ENCODE data around the gene COL17A1.

COL17A1 gene

DNA sequence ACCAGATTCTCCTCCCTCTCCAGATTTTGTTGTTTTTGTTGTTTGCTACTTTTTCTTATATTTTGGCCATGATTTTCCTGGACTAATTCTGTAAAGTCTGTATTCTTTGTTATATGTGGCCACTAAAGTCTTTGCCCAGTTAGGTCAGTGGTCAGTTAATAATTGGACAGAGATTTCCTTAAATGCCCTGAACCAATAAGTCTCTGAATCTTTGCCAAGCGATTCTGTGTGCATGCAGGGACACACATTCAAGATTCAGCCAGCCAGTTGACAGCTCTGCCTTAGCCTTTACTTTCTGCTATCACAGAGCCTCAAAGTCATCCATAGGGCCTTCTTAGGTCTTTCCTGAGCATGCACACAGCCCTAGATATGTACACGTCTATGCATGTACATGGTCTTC is 11.0 kb upstream of the COL17A1 start:
- no peak for DNase-seq (ENCODE audit: low read depth)

GRCh38 chr10:104092749-104093148 is 7.1 kb upstream of the COL17A1 start:
- DNase-seq (ENCODE audit: low read depth), result no peak

DNA sequence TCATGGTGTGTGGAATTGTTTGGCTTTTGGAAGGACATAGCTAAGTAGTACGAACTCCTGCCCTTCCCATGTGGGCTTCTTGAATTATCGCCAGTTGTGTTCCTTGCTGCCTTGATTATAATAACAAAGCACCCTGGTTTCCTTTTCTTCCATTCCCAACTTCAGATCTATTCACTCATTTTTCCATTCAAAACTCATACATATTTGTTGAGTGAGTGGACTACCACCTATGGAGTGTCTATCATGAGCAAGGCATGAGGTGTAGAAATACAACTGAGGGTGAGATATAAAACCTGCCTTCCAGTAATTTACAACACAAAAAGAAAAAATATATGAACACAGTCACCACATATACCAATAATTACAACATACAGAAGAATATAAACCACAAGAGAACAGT is 4.9 kb upstream of the COL17A1 start:
- DNase-seq (ENCODE audit: low read depth), result no peak

DNA sequence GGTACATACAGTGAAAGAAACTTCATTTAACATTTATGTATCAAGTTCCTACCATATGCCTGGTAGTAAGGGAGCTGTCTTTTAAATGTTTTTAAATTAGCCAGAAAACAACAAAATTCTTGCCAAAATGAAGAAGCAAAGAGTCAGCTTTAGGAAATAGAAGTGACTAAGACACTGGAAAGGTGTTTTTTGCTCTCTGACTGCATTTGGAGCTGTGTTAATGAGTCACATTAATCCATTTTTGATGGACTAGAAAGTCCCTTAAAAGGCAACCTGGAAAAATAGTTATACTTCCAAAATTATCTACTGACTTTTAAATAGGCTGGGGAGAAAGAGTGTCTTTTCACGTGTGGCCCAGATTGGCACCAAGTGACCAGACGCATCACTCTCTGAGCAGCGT is 3.9 kb upstream of the COL17A1 start:
- no peak for DNase-seq (ENCODE audit: low read depth)

GRCh38 chr10:104088239-104088638 is 2.6 kb upstream of the COL17A1 start:
- DNase-seq (ENCODE audit: low read depth), result no peak

DNA sequence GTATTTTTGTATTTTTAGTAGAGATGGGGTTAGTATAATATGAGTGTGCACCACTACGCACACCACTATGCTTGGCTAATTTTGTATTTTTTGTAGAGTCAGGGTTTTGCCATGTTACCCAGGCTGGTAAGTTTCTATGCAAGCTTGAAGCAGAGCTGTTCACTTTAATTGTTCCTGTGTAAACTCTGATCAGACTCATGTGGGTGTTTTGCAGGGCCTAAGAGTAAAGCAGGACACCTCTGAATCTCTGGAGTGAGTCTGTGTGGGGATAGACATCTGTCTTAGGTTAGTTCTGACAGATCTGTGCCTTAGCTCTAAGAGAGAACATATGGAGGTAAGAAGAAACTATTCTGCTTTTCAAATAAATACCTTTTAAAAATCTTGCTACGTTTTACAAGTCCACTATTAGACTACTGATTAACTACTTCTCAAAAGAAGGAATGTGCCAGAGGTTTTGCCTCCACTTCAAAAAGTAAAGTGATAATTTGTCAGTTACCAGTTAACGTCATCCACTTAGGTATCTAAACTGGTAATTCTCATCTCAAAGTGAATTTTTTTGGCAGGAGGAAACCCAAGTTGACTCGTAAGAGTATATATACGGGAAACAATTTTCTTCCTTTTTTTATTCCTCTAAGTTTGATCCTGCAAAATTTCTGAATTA is 1.1 kb downstream of the COL17A1 start:
- no peak for DNase-seq (ENCODE audit: low read depth)

GRCh38 chr10:104081998-104082397 is 3.7 kb downstream of the COL17A1 start:
- DNase-seq (ENCODE audit: low read depth), result no peak

- DNase-seq (ENCODE audit: low read depth), result no peak
These were observed 4.9 kb downstream of the COL17A1 start for GRCh38 chr10:104080762-104081161.

DNA sequence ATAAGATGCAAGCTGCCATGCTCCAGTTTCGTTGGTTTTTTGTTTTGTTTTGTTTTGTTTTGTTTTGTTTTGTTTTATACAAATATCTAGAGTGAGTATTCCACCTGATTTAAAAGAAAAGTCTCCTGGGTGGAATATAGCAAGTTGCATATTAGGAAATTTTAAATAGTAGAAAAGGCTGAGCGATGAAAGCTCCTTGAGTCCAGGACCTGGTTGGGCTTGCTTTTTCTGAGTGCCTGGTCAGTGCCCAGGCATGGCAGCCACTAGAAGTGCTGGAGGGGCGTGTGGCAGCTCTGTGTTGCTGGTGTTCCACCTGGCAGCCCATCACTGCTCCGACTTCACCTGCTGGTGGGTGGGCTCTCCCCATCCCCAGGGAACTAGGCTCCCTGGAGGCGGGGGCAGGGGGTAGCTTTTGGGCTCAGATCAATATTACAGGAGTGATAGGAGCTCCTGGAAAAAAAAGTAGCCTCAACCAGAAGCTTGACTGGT is 8.0 kb downstream of the COL17A1 start:
- no peak for DNase-seq (ENCODE audit: low read depth)

- no peak for DNase-seq (ENCODE audit: low read depth)
These were observed 8.4 kb downstream of the COL17A1 start for GRCh38 chr10:104077247-104077646.

GRCh38 chr10:104076743-104077160 is 8.9 kb downstream of the COL17A1 start:
- DNase-seq (ENCODE audit: low read depth), result no peak

GRCh38 chr10:104074505-104074904 is 11.2 kb downstream of the COL17A1 start:
- DNase-seq (ENCODE audit: low read depth), result no peak

DNA sequence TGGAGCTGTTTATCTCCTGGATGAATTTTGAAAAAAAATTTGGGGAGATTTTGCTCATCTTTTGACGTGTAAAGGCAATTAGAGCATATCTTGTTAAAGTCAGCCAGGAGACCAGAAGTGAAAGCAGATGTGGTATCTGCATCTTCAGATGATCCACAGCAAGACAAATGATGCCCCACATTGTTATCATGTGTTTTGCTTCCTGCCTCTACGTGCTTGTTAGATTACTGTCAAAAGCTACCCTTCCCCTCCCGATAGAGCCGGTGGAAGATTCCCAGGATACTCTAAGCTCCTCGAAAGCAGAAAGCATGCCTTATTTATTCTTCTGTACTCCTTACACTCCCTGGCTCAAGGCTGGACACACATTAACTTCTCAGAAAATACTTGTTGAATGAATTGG is 12.9 kb downstream of the COL17A1 start:
- no peak for DNase-seq (ENCODE audit: low read depth)

DNA sequence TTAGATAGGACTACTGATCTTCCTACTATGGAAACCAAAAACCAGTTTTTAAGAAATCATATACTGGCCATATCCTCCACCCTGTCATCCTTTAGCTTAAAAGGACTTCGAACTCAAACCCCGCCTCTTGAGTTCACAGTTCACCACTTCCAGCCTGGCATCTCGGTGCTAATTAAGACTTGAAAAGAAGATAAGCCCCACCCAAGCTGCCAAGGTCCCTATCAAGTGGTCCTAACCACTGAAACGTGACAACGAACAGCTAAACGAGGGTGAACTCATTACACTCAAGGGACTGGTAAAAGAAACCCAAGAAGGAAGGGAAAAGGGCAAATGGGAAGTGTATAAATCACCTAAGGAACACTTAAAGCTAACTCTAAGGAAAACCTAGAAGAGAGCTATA is 16.1 kb downstream of the COL17A1 start:
- DNase-seq (ENCODE audit: low read depth), result no peak

GRCh38 chr10:104067525-104067924 is 18.2 kb downstream of the COL17A1 start:
- no peak for DNase-seq (ENCODE audit: low read depth)

GRCh38 chr10:104066945-104067344 is 18.7 kb downstream of the COL17A1 start:
- DNase-seq (ENCODE audit: low read depth), result no peak

DNA sequence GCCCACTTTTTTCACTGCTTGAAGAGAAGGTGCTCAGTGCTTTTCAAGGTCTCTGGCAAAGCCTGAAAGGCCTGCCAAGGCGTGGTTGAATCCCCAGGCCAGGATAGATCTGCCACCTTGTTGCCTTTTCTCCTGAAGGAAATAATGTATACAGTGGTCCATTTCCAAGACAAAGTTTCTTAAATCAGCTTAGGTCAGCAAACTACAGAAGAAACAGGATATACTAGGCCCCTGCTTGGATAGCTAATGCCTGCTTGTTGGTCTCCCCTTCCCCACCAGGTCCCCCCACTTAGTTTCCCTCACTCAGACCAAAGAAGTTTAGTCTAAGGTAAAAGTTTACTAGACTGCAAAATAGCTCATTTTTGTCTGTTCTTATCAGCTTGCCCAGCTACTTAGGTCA is 19.9 kb downstream of the COL17A1 start:
- DNase-seq (ENCODE audit: low read depth), result no peak

DNA sequence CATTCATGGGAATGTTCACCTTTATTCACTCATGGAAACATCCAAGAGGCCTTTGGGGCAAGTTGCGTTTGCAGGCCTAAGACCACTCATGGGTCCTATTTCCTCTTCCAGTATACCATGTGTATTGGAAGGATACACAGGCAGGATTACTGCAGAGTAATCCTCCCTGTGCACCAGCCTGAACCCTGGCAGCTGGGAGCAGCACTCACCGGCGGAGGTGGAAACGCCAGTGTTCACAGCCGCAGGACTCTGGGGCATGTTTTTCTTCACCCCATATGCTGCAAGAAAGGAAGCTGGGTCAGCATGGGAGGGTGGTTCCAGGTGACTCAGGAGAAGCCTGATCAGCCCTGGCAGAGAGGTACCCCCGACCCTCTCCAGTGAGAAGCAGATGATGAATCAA is 24.5 kb downstream of the COL17A1 start:
- DNase-seq (ENCODE audit: low read depth), result no peak

DNA sequence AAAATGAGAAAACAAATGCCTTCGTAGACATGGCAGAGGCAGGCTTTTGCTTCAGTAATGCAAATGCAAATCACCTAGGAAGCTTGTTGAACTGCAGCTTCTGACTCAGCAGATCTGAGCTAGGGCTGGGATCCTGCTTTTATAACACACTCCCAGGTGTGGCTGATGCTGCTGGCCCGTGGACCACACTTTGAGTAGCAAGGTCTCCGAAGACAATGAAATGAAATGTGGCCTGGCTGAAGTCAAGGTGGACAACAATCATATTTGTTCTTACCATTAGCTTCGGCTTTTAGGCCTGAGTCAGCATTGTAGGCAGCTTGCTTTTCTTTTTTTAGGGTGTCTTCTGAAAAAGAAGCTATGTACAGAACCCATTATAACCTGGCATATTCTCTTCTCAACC is 26.3 kb downstream of the COL17A1 start:
- DNase-seq (ENCODE audit: low read depth), result no peak

DNA sequence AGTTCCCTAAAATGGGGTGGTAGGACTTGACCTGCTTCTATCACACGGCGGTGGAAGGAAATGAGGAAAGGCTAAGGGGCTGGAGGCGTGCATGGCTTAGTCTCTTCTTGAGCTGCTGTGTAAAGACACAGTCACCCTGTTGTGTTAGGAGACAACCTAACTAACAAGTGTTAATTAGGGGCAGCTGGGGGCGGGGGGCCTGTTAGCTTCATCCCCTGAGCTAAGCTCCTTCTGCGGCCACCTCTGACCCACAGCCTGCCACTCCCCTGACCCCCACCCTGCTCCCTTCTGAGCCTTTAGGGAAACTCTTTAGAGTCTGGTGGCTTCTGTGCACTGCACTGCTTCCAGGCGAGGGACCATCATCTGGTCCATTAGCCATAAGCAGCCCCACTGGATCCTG is 28.0 kb downstream of the COL17A1 start:
- DNase-seq (ENCODE audit: low read depth), result no peak

- DNase-seq (ENCODE audit: low read depth), result no peak
These were observed 28.9 kb downstream of the COL17A1 start for GRCh38 chr10:104056619-104057273.

GRCh38 chr10:104054430-104054829 is 31.2 kb downstream of the COL17A1 start:
- peak; percentile 11 for DNase-seq (ENCODE audit: low read depth)

GRCh38 chr10:104053201-104053600 is 32.5 kb downstream of the COL17A1 start:
- DNase-seq (ENCODE audit: low read depth), result no peak

- no peak for DNase-seq (ENCODE audit: low read depth)
These were observed 33.2 kb downstream of the COL17A1 start for GRCh38 chr10:104052431-104052830.

Measured in non-pigmented ciliary epithelial cell (primary cell).